HL-60 (cell line): ENCODE data around the gene DNASE1.

Experiments
- GABPA ChIP-seq: IDR thresholded peaks from 2 replicates; pipeline ENCODE4 v1.6.1; 2012; ENCODE audit warnings: low read depth
- POLR2AphosphoS5 ChIP-seq: IDR thresholded peaks from 2 replicates; pipeline ENCODE4 v1.6.1; 2012; ENCODE audit warnings: low read depth
- TF ChIP-seq, protein P1 (sequence below): IDR thresholded peaks from one replicate; pipeline ENCODE4 v1.5.1; 2011; ENCODE audit warnings: low read length, control low read depth, inconsistent platforms; ENCODE audit not compliant: insufficient read depth
- TF ChIP-seq, protein P2 (sequence below): IDR thresholded peaks from 2 replicates; pipeline ENCODE4 v1.6.1; 2012; ENCODE audit warnings: low read depth; ENCODE audit not compliant: insufficient replicate concordance

DNA sequence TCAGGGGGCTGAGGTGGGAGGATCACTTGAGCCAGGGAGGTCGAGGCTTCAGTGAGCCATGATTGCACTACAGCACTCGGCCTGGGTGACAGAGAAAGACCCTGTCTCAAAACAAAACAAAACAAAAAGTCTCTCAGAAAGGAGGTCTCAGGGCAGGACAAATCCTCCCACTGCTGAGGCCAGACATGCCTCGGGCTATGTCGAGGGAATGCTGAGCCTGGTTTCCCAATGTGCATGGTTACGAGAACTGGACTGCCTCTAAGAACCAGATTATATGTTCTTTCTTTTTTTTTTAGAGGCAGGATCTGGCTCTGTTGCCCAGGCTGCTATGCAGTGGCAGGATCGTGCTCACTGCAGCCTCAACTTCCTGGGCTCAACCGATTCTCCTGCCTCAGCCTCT, 35.2 kb downstream of the DNASE1 start:
- TF ChIP-seq, protein P1, sequence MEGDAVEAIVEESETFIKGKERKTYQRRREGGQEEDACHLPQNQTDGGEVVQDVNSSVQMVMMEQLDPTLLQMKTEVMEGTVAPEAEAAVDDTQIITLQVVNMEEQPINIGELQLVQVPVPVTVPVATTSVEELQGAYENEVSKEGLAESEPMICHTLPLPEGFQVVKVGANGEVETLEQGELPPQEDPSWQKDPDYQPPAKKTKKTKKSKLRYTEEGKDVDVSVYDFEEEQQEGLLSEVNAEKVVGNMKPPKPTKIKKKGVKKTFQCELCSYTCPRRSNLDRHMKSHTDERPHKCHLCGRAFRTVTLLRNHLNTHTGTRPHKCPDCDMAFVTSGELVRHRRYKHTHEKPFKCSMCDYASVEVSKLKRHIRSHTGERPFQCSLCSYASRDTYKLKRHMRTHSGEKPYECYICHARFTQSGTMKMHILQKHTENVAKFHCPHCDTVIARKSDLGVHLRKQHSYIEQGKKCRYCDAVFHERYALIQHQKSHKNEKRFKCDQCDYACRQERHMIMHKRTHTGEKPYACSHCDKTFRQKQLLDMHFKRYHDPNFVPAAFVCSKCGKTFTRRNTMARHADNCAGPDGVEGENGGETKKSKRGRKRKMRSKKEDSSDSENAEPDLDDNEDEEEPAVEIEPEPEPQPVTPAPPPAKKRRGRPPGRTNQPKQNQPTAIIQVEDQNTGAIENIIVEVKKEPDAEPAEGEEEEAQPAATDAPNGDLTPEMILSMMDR: no peak
- TF ChIP-seq GABPA: no peak
- TF ChIP-seq, protein P2, sequence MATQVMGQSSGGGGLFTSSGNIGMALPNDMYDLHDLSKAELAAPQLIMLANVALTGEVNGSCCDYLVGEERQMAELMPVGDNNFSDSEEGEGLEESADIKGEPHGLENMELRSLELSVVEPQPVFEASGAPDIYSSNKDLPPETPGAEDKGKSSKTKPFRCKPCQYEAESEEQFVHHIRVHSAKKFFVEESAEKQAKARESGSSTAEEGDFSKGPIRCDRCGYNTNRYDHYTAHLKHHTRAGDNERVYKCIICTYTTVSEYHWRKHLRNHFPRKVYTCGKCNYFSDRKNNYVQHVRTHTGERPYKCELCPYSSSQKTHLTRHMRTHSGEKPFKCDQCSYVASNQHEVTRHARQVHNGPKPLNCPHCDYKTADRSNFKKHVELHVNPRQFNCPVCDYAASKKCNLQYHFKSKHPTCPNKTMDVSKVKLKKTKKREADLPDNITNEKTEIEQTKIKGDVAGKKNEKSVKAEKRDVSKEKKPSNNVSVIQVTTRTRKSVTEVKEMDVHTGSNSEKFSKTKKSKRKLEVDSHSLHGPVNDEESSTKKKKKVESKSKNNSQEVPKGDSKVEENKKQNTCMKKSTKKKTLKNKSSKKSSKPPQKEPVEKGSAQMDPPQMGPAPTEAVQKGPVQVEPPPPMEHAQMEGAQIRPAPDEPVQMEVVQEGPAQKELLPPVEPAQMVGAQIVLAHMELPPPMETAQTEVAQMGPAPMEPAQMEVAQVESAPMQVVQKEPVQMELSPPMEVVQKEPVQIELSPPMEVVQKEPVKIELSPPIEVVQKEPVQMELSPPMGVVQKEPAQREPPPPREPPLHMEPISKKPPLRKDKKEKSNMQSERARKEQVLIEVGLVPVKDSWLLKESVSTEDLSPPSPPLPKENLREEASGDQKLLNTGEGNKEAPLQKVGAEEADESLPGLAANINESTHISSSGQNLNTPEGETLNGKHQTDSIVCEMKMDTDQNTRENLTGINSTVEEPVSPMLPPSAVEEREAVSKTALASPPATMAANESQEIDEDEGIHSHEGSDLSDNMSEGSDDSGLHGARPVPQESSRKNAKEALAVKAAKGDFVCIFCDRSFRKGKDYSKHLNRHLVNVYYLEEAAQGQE: no peak
- no peak for TF ChIP-seq POLR2AphosphoS5
